Lower leg skin (tissue), 4 donors: ENCODE measurements around the gene SLCO2B1. TPM values are rescaled to one million over a fixed set of nuclear protein-coding genes. Genes with fewer than 3 reads are reported as not detected.
"Not testable (repeated sequence)": the region's sequence is repeated elsewhere in the genome, so short reads cannot be mapped to it uniquely, and the experiment has no call there.

ENCODE experiments used
- DNase-seq, 2 donors: peaks; one replicate each; pipeline ENCODE4 v3.0.0-alpha.2; 2019; ENCODE audit warnings: low spot score in 2 of 2
- H3K4me3 ChIP-seq: fragments of 200-600 bp; sonication (generic); 2 replicates; pipeline ENCODE4 v1.5.1; 2017; ENCODE audit warnings: mild to moderate bottlenecking, low read depth; ENCODE audit not compliant: poor library complexity, severe bottlenecking
- CTCF ChIP-seq, 3 donors: fragments of 450-650 bp; IDR thresholded peaks; one replicate each; pipeline ENCODE4 v1.5.1; 2016; ENCODE audit warnings: antibody characterized with exemption in 3 of 3, mild to moderate bottlenecking in 3 of 3, moderate library complexity in 2 of 3
- POLR2A ChIP-seq, 2 donors: fragments of 450-650 bp; IDR thresholded peaks; one replicate each; pipeline ENCODE4 v1.6.1; 2016 to 2017; ENCODE audit warnings: antibody characterized with exemption in 2 of 2, mild to moderate bottlenecking in 1 of 2, moderate library complexity in 1 of 2
- WGBS, 2 donors: methylation state at CpG; one replicate each; pipeline ENCODE4 v1.1.5; 2018; 5-methylcytosine and 5-hydroxymethylcytosine counted together
- intact Hi-C: fragments of 100-400 bp; cut with DNase I; formaldehyde crosslinking; loops from one replicate; pipeline ENCODE4 v1.15.0; 2023; ENCODE audit warnings: low total_unique reads
- total RNA-seq, 4 donors: library from RNA; depleted of rRNA; stranded (reverse); fragments of >200 nt; gene quantifications; one replicate each; pipeline ENCODE4 v1.1.0, GENCODE V29; 2016

SLCO2B1 gene
- 10 to 100 TPM in 3 of 4 donors, 1 to 10 TPM in 1; 5.0 to 20.9 (median 12.5) TPM for total RNA-seq

DNA sequence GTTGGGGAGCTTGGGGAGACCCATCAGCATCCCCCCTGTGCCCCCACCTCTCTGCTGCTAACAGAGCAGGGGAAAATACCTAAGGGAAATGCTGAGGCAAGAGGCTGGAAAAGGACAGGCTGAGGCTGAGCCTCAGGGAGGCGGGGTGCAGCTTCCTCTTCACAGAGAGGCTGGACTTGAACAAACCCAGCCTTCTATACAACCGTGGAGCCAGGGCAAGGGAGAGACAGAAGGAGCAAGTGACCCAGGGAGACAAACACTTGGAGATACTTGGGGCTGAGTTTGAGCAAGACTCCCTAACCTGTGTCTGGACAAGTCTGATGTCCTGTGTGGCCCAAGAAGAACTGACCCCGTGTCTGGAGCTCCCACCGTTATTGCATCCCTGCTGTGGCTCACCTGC lies at the start of gene SLCO2B1:
Gene SLCO2B1 (plus strand): TSS at position 229 of the 400 bp plus-strand sequence. CDS start 275 bp downstream, outside the sequence.
- intact Hi-C loops, result no loop called here
- peak within 1 kb of the TSS; percentile 5 for H3K4me3 ChIP-seq
- no peak for DNase-seq
- TF ChIP-seq POLR2A (IDR thresholded peaks at IDR 0.05) (no peak), CTCF (IDR thresholded peaks at IDR 0.05) (no peak)
- WGBS, 2 donors, result 32 to 39% methylated on average over 2 to 4 of the region's 4 CpGs

GRCh38 chr11:75101424-75102128 lies 49.3 kb upstream of the SLCO2B1 start:
- 82 to 83% methylated on average over 8 of the region's 8 CpGs for WGBS, 2 donors
- DNase-seq, result no peak
- intact Hi-C loops, result no loop called here

GRCh38 chr11:75103380-75104026 lies 47.4 kb upstream of the SLCO2B1 start:
- TF ChIP-seq POLR2A (IDR thresholded peaks at IDR 0.05), result no peak
- TF ChIP-seq CTCF (IDR thresholded peaks at IDR 0.05), result no peak
- 78 to 79% methylated on average over 5 of the region's 5 CpGs for WGBS, 2 donors
- DNase-seq, result no peak
- intact Hi-C loops, result no loop called here
- H3K4me3 ChIP-seq, result no peak overlapping the region

More at GRCh38 chr11:75101424-75102128, 49.3 kb upstream of the SLCO2B1 start:
- H3K4me3 ChIP-seq, result no peak overlapping the region
- TF ChIP-seq POLR2A (IDR thresholded peaks at IDR 0.05) (no peak), CTCF (IDR thresholded peaks at IDR 0.05) (no peak)

GRCh38 chr11:75105462-75105925 lies 45.4 kb upstream of the SLCO2B1 start:
- TF ChIP-seq CTCF (IDR thresholded peaks at IDR 0.05) (no peak), POLR2A (IDR thresholded peaks at IDR 0.05) (no peak)
- H3K4me3 ChIP-seq, result no peak overlapping the region
- WGBS, 2 donors, result 59 to 68% methylated on average over 9 of the region's 9 CpGs
- intact Hi-C loops, result no loop called here
- no peak for DNase-seq

DNA sequence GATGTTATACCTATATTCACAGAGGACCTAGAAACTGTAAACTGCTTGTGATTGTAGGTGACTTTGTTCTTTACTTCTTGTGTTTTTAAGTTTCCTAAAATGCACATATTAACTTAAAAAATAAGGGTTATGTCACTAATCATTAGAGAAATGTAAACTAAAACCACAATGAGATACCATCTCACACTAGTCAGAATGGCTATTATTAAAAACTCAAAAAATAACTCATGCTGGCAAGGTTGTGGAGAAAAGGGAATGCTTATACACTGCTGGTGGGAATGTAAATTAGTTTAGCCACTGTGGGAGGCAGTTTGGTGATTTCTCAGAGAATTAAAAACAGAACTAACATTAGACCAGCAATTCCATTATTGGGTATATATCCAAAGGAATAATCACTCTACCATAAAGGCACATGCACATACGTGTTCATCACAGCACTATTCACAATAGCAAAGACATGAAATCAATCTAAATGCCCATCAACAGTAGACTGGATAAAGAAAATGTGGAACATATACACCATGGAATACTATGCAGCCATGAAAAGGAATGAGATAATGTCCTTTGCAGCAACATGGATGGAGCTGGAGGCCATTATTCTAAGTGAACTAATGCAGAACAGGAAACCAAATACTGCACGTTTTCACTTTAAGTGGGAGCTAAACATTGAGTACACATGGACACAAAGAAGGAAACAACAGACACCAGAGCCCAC lies 44.8 kb upstream of the SLCO2B1 start:
- DNase-seq, H3K4me3 ChIP-seq, intact Hi-C loops: not testable (repeated sequence)
- WGBS, 2 donors, result 74% methylated on average over 2 of the region's 2 CpGs

DNA sequence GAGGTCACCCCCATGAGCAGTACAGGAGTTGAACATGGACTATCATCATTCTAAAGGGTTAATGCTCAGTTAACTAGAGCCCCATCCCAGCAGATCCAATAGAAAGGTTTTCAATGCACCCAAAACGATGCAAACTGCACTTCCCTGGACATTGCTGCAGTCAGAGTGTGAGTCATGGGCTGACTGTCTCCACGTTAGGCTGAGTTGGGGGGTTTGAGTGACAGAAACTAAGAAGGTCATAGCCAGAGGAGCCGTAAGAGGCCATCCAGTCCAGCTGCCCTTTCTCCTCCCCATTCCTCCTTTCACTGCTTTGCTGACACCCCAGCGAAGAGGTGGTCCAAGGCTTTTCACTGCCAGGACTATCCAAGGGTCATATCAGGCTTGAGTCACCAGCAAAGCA lies 43.7 kb upstream of the SLCO2B1 start:
- WGBS, 2 donors, result 54 to 58% methylated on average over 4 of the region's 4 CpGs
- TF ChIP-seq CTCF (IDR thresholded peaks at IDR 0.05) (no peak), POLR2A (IDR thresholded peaks at IDR 0.05) (no peak)
- intact Hi-C loops, result no loop called here
- no peak overlapping the region for H3K4me3 ChIP-seq
- no peak for DNase-seq
